GM12873 (cell line): ENCODE data around the gene TAC3.

Experiments used
- CTCF ChIP-seq: IDR thresholded peaks from 2 replicates; pipeline ENCODE4 v1.5.1; 2012; ENCODE audit warnings: low read depth, mild to moderate bottlenecking, moderate library complexity, low read length, control low read depth; ENCODE audit not compliant: insufficient read depth; ENCODE audit errors: missing control alignments

TAC3 gene

GRCh38 chr12:56990648-56991318, 25.5 kb downstream of the TAC3 start:
- TF ChIP-seq CTCF = no peak

- no peak for TF ChIP-seq CTCF
Measured at GRCh38 chr12:56989861-56990610, 26.3 kb downstream of the TAC3 start.

GRCh38 chr12:56988207-56988739, 28.1 kb downstream of the TAC3 start:
- no peak for TF ChIP-seq CTCF

GRCh38 chr12:56987551-56988053, 28.7 kb downstream of the TAC3 start:
- TF ChIP-seq CTCF = peak; percentile 98

- no peak for TF ChIP-seq CTCF
Measured at GRCh38 chr12:56987011-56987410, 29.3 kb downstream of the TAC3 start.

GRCh38 chr12:56983386-56983785, 32.9 kb downstream of the TAC3 start:
- TF ChIP-seq CTCF = no peak

GRCh38 chr12:56980941-56981530, 35.3 kb downstream of the TAC3 start:
- no peak for TF ChIP-seq CTCF
